HG03025 (cell line): ENCODE results near the gene TMEM109.

Source experiments
- ATAC-seq: cut with Tn5 transposase; IDR thresholded peaks from one replicate; pipeline ENCODE4 v1.9.1; 2021; ENCODE audit warnings: mild to moderate bottlenecking, moderate library complexity; ENCODE audit not compliant: unreplicated experiment, low FRiP score

The TMEM109 gene

DNA sequence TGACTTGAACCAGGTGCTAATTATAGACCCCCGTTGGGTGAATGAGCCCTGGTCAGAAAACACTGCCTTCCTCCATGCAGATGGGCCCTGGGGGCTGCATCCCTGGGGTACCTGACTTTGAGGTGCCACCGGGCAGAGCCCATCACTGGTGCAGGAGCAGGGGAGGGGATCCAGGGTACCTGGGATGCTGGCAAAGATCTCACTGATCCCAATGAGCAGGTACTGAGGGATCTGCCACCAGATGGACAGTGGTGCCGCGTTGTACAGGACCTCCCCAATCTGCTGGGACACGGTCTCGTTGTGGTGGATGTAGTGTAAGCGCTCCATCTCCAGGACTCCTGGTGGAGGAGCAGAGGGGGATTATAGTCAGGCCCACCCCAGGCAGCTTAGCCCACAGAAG is 25.3 kb downstream of the TMEM109 start:
- no peak for ATAC-seq

DNA sequence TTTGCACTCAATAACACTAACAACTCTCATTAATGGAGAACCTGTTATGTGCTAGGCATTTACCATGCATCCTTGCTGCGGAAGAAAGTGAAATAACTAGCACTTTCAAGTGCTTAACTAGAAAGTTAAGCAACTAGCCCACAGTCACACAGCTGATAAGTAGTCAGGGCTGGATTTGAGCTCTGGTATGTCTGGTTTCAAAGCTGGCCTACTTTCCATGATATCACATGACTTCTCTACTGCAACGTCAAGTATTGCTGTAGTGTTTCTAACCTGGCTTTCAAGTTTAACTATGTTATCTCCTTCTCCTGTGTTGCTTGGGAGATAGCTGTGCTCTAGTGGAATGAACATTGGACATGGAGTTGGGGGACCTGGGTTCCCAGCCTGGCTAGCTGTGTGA is 25.9 kb downstream of the TMEM109 start:
- ATAC-seq = no peak

DNA sequence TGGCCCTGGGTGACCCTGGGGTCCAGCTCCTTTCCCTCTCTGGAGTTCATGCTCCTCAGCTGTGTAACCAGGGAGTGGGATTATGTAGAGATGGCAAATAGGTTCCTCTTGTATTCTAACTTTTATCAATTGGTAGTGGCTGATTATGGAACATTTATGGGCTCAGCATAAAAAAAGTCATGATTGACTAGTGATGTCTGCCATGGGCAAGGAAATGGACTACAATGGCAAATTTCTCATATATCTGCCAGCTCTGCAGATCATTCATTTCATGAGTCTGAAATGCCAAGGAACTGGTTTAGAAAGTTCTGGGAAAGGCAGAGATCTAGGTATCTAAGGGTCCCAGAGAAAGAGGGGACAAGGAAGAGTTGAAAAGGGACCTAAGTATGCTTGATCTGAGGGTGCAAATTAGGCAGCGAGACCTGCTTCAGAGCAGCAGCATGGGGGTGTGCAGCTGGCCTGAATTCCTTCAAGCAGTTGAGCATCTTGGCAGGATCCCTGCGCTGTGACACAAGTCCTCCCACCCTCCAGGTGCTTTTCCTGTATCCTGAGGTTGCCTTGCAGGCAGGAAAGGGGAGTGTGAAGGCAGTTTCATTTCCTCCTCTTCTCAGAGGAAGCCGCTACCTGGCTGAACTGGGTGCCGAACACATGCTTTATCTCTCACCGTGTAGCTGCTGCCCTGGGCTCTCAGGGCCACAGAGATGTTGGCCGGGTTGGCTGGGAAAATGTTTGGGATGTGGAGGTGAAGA is 27.6 kb downstream of the TMEM109 start:
- ATAC-seq = no peak

DNA sequence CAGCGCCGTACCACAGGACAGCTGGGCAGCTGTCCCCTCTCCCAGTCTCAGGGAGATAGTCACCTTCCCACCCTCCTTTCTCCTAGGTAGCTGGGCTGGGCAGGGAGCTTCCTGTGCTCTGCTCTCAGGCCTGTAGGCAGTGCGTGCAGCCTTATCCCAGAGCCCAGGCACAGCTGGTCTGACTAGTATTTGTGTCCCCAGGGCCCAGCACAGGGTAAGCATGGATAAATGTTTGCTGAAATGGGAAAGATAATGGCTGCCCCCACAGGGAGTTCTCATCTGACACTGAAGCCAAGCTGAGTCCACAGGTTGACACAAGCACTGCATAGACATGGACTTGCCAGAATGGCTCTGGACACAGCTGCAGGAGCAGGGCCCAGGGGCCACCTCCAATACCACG is 28.3 kb downstream of the TMEM109 start:
- ATAC-seq = no peak

DNA sequence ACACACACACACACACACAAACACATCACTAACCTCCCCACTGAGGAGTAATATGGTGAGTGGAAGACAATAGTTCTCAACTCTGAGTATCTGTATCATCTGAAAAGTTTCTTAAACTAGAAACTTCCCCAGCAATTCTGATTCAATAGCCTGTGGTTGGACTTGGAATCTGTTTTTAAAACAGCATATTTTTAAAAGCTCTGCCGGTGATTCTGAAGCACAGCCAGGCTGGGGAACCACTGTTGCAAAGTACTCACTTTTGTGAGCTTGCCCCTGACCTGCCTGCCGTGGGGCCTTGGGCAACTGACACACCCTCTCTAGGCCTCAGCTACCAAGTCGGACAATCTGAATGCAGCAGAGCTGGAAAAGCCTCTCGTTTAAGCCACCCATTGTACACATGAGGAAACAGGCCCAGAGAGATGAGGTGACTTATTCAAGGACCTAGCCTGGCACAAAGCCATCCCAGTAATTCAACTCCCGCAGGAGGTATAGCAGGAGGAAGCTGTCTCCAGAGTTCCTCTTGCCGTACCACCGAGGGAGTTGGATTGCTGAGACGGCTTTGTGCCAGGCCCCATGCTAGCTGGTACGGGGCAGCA is 29.1 kb downstream of the TMEM109 start:
- ATAC-seq = no peak

DNA sequence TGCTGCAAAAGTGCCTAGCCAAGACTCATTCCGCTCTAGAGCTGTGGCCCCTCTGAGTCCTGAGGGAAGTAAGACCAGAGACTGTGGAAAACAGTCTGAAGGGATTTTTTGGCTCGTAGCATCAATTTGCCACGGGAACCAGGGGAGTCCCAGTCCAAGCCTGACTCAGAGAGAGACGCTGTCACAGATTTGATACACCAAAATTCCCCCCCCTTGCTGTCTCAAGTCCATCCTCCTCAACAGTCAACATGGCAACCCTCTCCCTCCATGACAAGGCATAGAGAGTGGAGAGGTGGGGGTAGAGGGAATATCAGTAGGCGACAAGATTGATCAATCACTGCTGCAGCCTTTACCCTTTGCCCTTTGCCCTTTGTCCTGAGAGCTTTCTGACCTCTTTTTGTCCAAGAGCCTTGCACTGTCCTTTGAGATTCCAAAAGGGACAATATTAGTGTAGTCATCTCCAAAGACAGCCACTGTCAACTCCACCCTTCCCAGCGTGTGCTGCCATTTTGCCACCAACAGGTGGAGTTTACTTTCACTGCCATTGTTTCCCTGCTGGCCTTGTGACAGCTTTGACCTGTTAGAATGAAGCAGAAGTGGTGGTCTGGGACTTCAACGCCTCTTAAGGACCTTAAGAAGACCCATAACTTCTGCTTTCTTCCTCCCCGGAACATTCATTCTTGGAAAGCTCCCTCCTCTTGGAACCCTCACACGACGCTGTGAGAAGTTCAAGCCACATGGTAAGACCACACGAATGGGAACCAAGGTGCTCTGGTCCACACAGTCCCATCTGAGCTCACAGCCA is 30.7 kb downstream of the TMEM109 start:
- no peak for ATAC-seq

DNA sequence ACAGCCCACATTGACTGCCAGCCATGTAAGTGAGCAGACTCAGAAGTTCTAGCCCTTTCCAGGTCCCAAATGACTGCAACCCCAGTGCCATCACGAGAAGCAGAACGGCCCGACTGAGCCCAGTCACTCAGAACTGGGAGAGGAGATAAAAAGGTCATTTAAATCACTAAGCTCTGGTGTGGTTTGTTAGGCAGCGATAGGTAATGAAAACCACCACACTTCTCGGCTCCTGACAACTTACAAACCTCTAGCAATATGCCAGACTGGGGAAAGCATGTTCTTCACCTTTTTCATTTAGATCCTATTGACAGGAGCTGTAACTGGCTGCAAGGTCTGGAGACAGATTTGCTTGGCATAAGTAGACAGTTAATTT is 31.3 kb downstream of the TMEM109 start:
- no peak for ATAC-seq

DNA sequence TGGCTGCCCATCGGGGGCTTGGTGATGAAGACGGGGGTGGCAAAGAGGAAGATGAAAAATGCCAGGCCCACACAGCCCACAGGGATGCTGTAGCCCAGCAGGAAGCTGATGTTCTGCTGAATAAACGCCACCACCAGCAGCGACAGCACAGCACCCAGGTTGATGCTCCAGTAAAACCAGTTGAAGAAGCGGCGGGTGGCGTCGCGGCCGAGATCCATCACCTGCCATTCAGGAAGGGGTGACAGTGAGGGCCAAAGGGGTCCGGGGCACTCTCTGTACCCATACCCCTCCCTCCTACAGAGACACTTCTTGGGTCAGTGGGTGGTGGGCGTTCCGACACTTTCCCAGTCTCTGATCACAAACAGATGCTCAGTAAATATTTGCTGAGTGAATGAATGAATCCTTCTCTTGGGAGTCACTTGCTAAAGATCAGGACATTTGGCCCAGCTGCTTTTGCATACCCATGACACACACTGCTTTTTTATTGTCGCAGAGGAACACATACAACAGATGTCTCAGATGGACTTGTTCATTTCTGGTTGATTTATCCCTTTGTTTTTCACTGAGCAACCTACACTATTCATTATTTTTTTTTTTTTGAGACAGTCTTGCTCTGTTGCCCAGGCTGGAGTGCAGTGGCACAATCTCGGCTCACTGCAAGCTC is 32.8 kb downstream of the TMEM109 start:
- no peak for ATAC-seq

DNA sequence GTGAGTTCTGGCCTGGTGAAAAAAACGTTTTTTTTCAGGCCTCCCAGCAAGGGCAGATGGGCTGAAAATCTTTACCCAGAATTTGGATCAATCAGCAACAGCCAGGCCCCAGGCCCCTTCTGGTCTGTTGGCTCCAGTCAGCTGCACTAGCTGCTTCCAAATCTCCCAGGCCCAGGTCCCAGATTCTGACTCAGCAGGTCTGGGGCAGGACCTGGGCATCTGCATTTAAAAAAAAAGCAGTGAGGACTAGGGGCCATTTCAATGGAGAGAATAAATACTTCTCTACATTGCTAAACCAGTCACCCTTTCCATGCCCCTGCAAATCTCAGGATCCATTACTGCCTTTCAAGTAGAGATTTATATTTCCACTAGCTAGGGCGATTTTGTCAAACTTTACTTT is 33.7 kb downstream of the TMEM109 start:
- no peak for ATAC-seq

DNA sequence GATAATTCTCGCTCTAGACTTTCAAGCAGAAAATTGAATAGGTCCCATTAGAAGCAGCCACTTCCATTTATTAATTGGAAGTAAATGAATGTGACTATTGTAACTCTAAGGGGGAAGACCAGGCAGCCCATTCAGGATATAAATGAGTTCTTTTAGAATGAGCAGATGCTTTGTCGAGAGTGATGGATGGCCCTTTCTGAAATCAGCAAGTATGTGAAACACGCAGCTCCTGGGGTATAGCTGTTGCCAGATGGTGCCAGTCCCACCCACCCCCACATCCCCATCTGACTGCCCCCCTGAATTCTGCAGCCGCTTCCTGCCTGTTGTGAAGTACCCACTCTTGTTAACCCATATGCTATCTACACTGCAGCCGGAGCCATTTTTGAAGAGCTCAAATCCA is 34.3 kb downstream of the TMEM109 start:
- ATAC-seq = no peak

DNA sequence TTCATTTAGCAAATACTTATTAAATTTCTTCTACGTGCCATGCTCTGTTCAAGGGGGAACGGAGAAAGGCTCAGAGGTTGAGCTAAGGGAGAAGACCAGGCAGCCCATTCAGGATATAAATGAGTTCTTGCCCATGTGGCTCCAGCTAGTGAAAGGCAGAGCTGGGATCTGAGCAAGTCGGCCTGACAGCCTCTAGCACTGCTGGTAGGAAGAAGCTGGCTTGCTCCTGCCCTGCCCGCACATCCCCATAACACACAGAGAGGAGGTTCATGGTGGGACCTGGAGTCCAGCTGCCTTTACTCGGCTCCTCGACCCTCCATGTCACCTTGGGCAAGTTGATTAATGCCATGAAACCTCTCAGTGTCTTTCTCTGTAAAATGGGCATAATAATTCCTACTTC is 36.1 kb downstream of the TMEM109 start:
- no peak for ATAC-seq

DNA sequence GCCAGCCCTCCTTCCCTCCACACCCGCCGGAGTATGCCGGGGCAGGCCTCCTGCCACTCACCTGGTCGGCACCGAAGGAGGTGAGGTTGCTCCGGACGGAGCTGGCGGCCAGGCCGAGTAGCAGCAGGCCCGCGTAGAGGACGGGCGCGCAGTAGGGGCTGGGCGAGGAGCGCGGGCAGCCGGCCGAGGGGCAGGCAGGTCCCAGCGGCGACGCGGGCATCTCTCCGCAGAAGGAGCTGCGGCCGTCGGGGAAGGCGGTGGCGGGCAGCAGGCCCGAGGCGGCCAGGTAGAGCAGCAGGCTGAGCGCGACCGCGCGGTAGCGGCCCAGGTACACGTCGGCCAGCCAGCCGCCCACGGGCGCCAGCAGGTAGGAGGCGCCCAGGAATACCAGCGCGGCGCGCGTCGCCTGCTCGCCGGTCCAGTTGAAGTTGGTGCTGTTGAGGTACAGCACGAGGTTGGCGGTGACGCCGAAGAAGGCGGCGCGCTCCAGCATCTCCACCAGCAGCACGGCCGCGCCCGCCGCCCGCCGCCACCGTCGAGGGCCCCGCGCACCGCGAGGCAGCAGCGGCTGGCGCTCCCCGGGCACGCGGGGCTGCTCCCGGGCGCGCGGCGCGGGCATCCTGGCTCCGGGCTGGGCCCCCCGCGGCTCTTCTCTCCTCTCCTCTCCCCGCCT is 37.1 kb downstream of the TMEM109 start:
- no peak for ATAC-seq

DNA sequence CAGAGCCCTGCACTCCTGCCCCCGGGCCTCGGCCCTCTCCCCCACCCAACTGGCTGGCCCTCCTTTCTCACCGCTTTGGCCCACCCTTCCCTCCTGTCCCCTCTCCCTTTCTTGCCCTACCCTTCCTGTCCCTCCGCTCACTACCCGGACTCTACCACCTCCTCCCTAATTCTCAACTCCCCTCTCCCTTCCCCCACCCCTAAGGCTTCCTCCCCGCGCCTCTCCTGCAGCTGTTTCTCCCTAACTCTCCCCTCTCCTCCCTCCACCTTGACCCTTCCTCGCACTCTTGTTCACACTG is 37.6 kb downstream of the TMEM109 start:
- ATAC-seq = no peak

DNA sequence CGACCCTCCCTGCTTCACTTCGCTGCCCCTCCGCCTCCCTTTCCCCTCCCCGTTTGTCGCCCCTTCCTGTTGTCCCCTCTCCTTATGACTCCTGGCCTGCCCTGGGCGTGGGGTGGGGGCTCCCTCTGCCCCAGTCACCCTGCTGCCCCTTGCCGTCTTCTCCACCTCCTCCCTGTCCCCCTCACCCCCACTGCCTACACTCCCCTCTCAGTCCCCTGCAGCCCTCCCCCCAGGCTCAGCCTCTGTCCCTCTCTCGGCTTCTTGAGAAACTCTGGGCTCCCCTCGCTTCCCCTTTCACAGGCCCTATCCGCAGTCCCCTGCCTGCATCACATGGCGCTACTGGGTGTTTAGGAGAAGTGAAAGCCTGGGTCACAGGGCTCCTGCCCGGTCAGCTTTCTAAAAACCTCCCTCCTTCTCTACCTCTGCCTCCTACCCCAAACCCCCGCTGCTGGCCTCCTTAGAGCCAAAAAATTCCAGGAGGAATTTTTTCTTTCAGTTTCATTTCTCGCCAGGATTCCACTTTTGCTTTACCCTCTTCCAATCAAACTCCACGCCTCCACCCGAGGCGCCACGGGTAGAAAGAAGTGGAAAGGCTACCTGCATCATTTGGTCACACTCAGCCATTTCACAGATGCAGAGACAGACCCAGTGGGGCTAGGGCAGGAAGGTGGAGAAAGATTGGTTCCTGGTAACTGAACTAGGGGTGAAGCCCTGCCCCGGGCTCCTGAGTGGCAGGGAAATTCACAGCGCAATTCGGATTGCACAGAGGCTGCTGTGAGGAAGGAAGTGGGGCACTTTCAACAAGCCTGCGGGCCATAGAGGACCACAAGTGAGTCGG is 38.2 kb downstream of the TMEM109 start, which contains the start of gene SLC15A3:
TSS of gene SLC15A3 (minus strand) at position 273 of the 838 bp plus-strand sequence. CDS start 625 bp downstream, outside the sequence.
- ATAC-seq = peak; percentile 70

DNA sequence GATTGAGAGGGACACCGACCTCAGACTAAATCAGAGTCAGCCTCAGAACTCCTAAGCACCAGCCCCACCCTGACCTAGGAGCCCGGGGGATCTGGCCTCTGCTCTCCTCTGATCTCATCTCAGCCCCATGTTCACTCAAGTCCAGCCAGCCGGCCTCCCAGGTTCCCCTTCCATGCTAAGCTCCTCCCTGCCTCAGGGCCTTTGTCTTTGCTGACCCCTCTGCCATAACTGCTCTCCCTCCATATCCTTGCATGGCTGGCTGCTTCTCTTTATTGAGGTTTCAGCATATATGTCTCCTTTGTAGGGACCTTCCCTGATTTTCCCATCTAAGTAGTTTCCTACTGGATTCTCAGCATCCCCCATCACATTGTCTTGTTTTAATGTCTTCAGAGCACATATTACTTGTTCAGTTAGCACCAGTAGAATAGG is 38.8 kb downstream of the TMEM109 start:
- no peak for ATAC-seq

DNA sequence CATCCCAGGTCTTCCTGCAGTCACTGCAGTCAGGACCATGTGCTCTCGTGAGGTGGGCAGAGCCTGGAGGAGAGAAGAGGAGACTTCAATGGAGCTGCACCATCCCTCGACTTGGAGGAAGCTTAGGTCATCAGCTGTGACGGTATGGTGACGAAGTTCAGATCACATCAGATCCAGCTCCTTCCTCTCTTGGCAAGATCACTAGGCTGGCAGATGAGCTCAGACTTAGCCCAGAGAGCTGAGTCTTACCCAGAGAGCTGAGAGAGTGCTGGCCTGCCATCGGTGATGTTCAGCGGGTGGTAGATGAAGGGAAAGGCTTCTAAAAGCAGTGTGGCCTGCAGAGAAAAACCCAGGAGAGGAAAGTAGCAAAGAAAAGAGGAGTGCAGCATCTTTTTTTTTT is 39.8 kb downstream of the TMEM109 start:
- no peak for ATAC-seq

DNA sequence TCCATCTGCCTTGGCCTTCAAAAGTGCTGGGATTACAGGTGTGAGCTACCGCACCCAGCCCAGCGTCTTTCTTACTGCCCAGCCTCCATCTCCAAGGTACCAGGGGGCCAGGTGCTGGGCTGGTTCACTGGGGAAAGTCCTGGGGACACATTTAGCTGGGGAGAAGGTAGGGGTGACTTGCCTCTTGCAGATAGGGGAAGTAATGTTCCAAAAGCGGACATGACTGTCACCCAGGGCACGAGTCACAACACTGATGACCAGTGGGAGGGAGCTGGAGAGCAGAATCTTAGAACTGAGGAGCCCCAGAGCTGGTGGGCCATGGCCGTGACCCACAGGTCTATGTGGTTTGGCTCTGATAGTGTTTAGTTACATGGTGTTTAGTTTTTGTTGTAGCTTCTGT is 40.5 kb downstream of the TMEM109 start:
- ATAC-seq = no peak

DNA sequence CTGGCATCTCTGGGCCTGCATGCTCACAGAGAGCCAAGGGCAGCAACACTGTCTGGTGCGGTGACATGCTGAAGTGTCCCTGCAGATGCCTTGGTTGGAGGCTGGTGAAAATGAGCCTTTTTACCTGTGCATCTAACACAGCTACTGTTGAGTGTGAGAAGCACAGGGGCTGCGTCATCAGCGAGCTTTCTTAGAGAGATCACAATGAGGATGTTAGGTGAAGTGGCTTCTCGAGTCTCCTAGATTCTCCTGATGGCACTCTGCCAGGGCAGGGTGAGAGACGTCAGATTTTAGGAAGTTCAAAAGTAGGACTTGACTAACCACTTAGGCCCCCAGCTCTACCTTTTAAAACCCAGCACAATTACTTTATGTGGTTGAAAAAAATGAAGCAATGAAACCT is 41.6 kb downstream of the TMEM109 start:
- ATAC-seq = no peak

DNA sequence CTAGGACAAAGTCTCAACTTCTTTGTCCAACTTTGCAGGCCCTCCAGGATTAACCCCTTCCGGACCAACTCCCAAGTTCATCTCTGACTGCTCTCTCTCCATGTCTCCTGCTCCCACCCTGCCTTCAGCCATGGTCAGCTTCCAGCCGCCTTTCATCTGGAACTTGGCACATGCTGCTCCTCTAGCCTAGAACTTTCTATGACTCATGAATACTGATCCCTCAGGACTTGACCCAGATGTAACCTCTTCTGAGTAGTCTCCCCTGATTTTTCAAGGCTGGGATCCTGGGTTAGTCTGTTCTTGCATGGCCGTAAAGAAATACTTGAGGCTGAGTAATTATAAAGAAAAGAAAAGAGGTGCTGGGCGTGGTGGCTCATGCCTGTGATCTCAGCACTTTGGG is 43.2 kb downstream of the TMEM109 start:
- no peak for ATAC-seq

DNA sequence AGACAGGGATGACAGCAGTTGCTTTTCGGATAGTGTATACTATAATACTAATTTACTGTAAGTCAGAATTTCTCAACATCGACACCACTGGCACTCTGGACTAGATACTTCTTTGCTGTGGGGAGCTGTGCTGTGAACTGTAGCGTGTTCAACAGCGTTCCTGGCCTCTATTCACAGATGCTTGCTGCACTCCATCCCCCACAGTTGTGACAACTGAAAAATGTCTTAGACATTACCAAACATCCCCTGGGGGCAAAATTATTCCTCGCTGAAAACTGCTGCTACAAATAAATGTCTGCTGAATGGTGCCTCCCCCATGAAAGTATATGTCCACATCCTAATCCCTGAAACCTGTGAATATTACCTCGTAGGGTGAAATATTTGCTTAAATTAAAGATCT is 45.5 kb downstream of the TMEM109 start:
- ATAC-seq = no peak
